Measurements from ENCODE around the gene TECR.

GRCh38 chr19:14487370-14488125, 41.8 kb upstream of the TECR start:
- TF ChIP-seq CTCF (IDR thresholded peaks at IDR 0.05) (no peak), POLR2A (IDR thresholded peaks at IDR 0.05) (no peak), EP300 (IDR thresholded peaks at IDR 0.05) (no peak)

Data from tibial nerve (tissue), 4 donors.